A549 (cell line): ENCODE results near the gene CELSR1.

Experiments used
- CHD2 ChIP-seq: fragments of 150-350 bp; IDR thresholded peaks from 2 replicates; pipeline ENCODE4 v1.6.1; 2014; ENCODE audit warnings: low read length; ENCODE audit not compliant: partially characterized antibody
- CTCF ChIP-seq: fragments of >200 bp; sonication (Bioruptor Twin); formaldehyde crosslinking; IDR thresholded peaks from 3 replicates; pipeline ENCODE4 v1.5.1; 2016
- EHF ChIP-seq: fragments of 250-450 bp; sonication (Bioruptor Pico); IDR thresholded peaks from 2 replicates; pipeline ENCODE4 v1.5.0; 2020; ENCODE audit warnings: mild to moderate bottlenecking
- JUNB ChIP-seq: fragments of >200 bp; sonication (Bioruptor Twin); formaldehyde crosslinking; IDR thresholded peaks from 2 replicates; pipeline ENCODE4 v1.6.1; 2016
- KDM1A ChIP-seq: fragments of 200-600 bp; sonication (generic); IDR thresholded peaks from 2 replicates; pipeline ENCODE4 v1.6.1; 2016; ENCODE audit warnings: low read depth, mild to moderate bottlenecking
- MAX ChIP-seq: IDR thresholded peaks from 2 replicates; pipeline ENCODE4 v1.6.1; 2012
- NR3C1 ChIP-seq: fragments of >200 bp; sonication (Bioruptor Twin); formaldehyde crosslinking; IDR thresholded peaks from 3 replicates; pipeline ENCODE4 v1.6.1; 2017
- PHF8 ChIP-seq: fragments of 200-600 bp; sonication (generic); IDR thresholded peaks from 2 replicates; pipeline ENCODE4 v1.6.1; 2016; ENCODE audit warnings: low read depth, mild to moderate bottlenecking, antibody characterized with exemption, moderate library complexity, borderline replicate concordance
- POLR2A ChIP-seq: IDR thresholded peaks from 2 replicates; pipeline ENCODE4 v1.6.1; 2012; ENCODE audit warnings: mild to moderate bottlenecking, low read length
- RAD21 ChIP-seq, 2 experiments: fragments of >200 bp in 1 of 2; sonication (Bioruptor Twin) in 1 of 2; formaldehyde crosslinking in 1 of 2; IDR thresholded peaks in 1 of 2; conservative IDR thresholded peaks in 1 of 2; 2 replicates in 1 of 2; 3 replicates in 1 of 2; pipeline ENCODE4 v1.6.1; 2012 to 2018; ENCODE audit warnings: inconsistent platforms in 1 of 2
- REST ChIP-seq: fragments of 200-600 bp; sonication (generic); IDR thresholded peaks from 2 replicates; pipeline ENCODE4 v1.6.1; 2016; ENCODE audit warnings: antibody characterized with exemption, mild to moderate bottlenecking, moderate library complexity
- RFX5 ChIP-seq: fragments of 450-650 bp; IDR thresholded peaks from 2 replicates; pipeline ENCODE4 v1.7.1; 2014; ENCODE audit warnings: antibody characterized with exemption, mild to moderate bottlenecking, moderate library complexity
- USF2 ChIP-seq: fragments of 450-650 bp; IDR thresholded peaks from 2 replicates; pipeline ENCODE4 v1.6.1; 2014; ENCODE audit warnings: antibody characterized with exemption
- ZNF302 ChIP-seq: fragments of 250-450 bp; sonication (Bioruptor Pico); IDR thresholded peaks from 2 replicates; pipeline ENCODE4 v1.9.0; 2021; ENCODE audit warnings: inconsistent platforms, mild to moderate bottlenecking, moderate library complexity

- TF ChIP-seq REST (no peak), CTCF (no peak), USF2 (no peak), MAX (no peak), POLR2A (no peak), KDM1A (no peak), PHF8 (no peak), NR3C1 (no peak), JUNB (no peak), ZNF302 (no peak), RAD21 (conservative IDR thresholded peaks at IDR 0.05 in 1 of 2, IDR thresholded peaks at IDR 0.05 in 1 of 2) (no peak), RFX5 (no peak), EHF (CRISPR knock-in tag) (no peak), CHD2 (no peak)
Observed at GRCh38 chr22:46473021-46473779, 64.2 kb downstream of the CELSR1 start.
